ENCODE data around the gene RNU2-1.
"Not testable (repeated sequence)": the region's sequence is repeated elsewhere in the genome, so short reads cannot be mapped to it uniquely, and the experiment has no call there.

The RNU2-1 gene

GRCh38 chr17:43216762-43217613 is 16.8 kb downstream of the RNU2-1 start:
- in situ Hi-C loops (cut with MboI; ENCODE audit: low sequenced_read_pairs), result loop anchor here (25.0 kb wide), 1 partner anchor 95 kb away; no protein-coding TSS in a partner anchor

- in situ Hi-C loops (cut with MboI; ENCODE audit: low sequenced_read_pairs), result loop anchor here (25.0 kb wide), 1 partner anchor 96 kb away; no protein-coding TSS in a partner anchor
These were observed 17.4 kb downstream of the RNU2-1 start for GRCh38 chr17:43216369-43216761.

- in situ Hi-C loops (cut with MboI; ENCODE audit: low sequenced_read_pairs), result loop anchor here (25.0 kb wide), 1 partner anchor 97 kb away; no protein-coding TSS in a partner anchor
These were observed 18.4 kb downstream of the RNU2-1 start for GRCh38 chr17:43215341-43215740.

GRCh38 chr17:43213545-43213944 is 20.2 kb downstream of the RNU2-1 start:
- in situ Hi-C loops (cut with MboI; ENCODE audit: low sequenced_read_pairs), result loop anchor here (25.0 kb wide), 1 partner anchor 99 kb away; no protein-coding TSS in a partner anchor

GRCh38 chr17:43212641-43213490 is 20.9 kb downstream of the RNU2-1 start:
- in situ Hi-C loops (cut with MboI; ENCODE audit: low sequenced_read_pairs), result loop anchor here (25.0 kb wide), 1 partner anchor 99 kb away; no protein-coding TSS in a partner anchor

GRCh38 chr17:43211480-43212402 is 22.0 kb downstream of the RNU2-1 start, which contains the start of gene TMEM106A:
TSS of gene TMEM106A (plus strand) at chr17:43211875. CDS start at chr17:43213042, 1,167 bp downstream.
- in situ Hi-C loops (cut with MboI; ENCODE audit: low sequenced_read_pairs), result loop anchor here (25.0 kb wide), 1 partner anchor 101 kb away; no protein-coding TSS in a partner anchor

- in situ Hi-C loops (cut with MboI; ENCODE audit: low sequenced_read_pairs), result loop anchor here (25.0 kb wide), 1 partner anchor 101 kb away; no protein-coding TSS in a partner anchor
These were observed 22.7 kb downstream of the RNU2-1 start for GRCh38 chr17:43211123-43211479.

- in situ Hi-C loops (cut with MboI; ENCODE audit: low sequenced_read_pairs), result loop anchor here (25.0 kb wide), 1 partner anchor 102 kb away; no protein-coding TSS in a partner anchor
These were observed 23.2 kb downstream of the RNU2-1 start for GRCh38 chr17:43210576-43210975.

GRCh38 chr17:43203013-43203412 is 30.8 kb downstream of the RNU2-1 start:
- in situ Hi-C loops (cut with MboI; ENCODE audit: low sequenced_read_pairs), result loop anchor here (25.0 kb wide), 1 partner anchor 109 kb away; no protein-coding TSS in a partner anchor

- in situ Hi-C loops (cut with MboI; ENCODE audit: low sequenced_read_pairs), result loop anchor here (25.0 kb wide), 1 partner anchor 112 kb away; no protein-coding TSS in a partner anchor
These were observed 33.6 kb downstream of the RNU2-1 start for GRCh38 chr17:43200127-43200526.

GRCh38 chr17:43199633-43200032 is 34.1 kb downstream of the RNU2-1 start:
- in situ Hi-C loops (cut with MboI; ENCODE audit: low sequenced_read_pairs), result loop anchor here (25.0 kb wide), 1 partner anchor 113 kb away; no protein-coding TSS in a partner anchor

GRCh38 chr17:43193251-43193650 is 40.5 kb downstream of the RNU2-1 start:
- in situ Hi-C loops (cut with MboI; ENCODE audit: low sequenced_read_pairs), result no loop called here

- in situ Hi-C loops (cut with MboI; ENCODE audit: low sequenced_read_pairs), result not testable (repeated sequence)
These were observed 47.1 kb downstream of the RNU2-1 start for GRCh38 chr17:43186656-43187055.

- in situ Hi-C loops (cut with MboI; ENCODE audit: low sequenced_read_pairs), result no loop called here
These were observed 49.9 kb downstream of the RNU2-1 start for GRCh38 chr17:43183921-43184320.

All from HL-60/S4 treated with retinoic acid at 250 ng/mL for 4 days and 3 days (cell line).